Vagina (tissue), 2 donors: ENCODE data around the gene C10orf120.

Source experiments
- POLR2A ChIP-seq, 2 donors: fragments of 450-650 bp; IDR thresholded peaks; one replicate each; pipeline ENCODE4 v1.6.1; 2017; ENCODE audit warnings: antibody characterized with exemption in 2 of 2, mild to moderate bottlenecking in 2 of 2, moderate library complexity in 2 of 2
- POLR2AphosphoS5 ChIP-seq, 2 donors: sonication (generic); formaldehyde crosslinking; IDR thresholded peaks; one replicate each; pipeline ENCODE4 v1.9.0; 2017; ENCODE audit warnings: antibody characterized with exemption in 2 of 2, mild to moderate bottlenecking in 2 of 2, low read depth in 1 of 2; ENCODE audit not compliant: insufficient read depth in 1 of 2
- TF ChIP-seq, protein P1 (sequence below), 3 experiments: fragments of 450-650 bp in 2 of 3; fragments of 200-600 bp in 1 of 3; sonication (generic) in 1 of 3; IDR thresholded peaks; one replicate each; pipeline ENCODE4 v1.5.1; 2017 to 2019; ENCODE audit warnings: antibody characterized with exemption in 3 of 3, mild to moderate bottlenecking in 2 of 3, moderate library complexity in 2 of 3

DNA sequence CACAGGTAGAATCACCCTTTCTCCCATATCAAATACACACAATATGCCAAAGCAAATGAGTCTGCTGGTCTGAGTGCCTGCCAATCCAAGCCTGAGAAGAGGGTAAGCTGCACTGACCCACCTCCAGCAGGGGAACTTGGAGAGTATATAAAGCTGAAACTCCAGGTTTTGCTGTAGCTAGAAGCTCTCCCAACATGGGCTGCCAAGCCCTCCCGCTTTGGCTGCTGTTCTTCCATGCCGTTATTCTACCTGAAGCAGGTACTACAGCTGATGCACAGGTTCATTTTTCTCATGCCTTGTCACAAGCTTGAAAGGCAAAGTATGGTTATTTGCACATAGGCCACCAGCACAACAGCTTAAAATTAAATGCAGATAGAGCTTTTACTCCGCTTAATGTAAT lies 21.5 kb upstream of the C10orf120 start:
- TF ChIP-seq, protein P1, sequence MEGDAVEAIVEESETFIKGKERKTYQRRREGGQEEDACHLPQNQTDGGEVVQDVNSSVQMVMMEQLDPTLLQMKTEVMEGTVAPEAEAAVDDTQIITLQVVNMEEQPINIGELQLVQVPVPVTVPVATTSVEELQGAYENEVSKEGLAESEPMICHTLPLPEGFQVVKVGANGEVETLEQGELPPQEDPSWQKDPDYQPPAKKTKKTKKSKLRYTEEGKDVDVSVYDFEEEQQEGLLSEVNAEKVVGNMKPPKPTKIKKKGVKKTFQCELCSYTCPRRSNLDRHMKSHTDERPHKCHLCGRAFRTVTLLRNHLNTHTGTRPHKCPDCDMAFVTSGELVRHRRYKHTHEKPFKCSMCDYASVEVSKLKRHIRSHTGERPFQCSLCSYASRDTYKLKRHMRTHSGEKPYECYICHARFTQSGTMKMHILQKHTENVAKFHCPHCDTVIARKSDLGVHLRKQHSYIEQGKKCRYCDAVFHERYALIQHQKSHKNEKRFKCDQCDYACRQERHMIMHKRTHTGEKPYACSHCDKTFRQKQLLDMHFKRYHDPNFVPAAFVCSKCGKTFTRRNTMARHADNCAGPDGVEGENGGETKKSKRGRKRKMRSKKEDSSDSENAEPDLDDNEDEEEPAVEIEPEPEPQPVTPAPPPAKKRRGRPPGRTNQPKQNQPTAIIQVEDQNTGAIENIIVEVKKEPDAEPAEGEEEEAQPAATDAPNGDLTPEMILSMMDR (IDR thresholded peaks at IDR 0.05): no peak
- TF ChIP-seq POLR2A (IDR thresholded peaks at IDR 0.05) (no peak), POLR2AphosphoS5 (IDR thresholded peaks at IDR 0.05; ENCODE audit: insufficient read depth in 1 of 2, low read depth in 1 of 2) (no peak)
